HG02870 (cell line): ENCODE data around the gene LCNL1.

Experiments
- ATAC-seq: cut with Tn5 transposase; IDR thresholded peaks from one replicate; pipeline ENCODE4 v1.9.1; 2021; ENCODE audit warnings: mild to moderate bottlenecking, moderate library complexity; ENCODE audit not compliant: unreplicated experiment

Gene LCNL1

GRCh38 chr9:137008312-137008711 is 25.5 kb downstream of the LCNL1 start:
- ATAC-seq = no peak

DNA sequence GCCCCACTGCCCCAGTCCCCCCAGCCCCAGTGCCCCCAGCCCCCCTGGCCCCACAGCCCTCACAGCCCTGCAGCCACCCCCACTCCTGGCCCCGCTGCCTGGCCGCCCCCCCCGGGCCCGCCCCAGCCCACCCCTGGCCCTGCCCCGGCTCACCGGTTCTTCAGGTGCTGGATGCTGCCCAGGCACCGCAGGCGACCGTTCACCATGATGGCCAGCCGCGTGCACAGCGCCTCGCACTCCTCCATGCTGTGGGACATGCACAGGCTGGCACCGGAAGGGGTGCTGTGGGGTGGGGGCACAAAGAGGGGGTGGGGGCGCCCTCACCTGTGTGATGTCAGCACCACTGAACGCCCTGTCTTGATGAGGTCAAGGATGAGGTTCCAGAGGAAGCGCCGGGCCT is 26.4 kb downstream of the LCNL1 start:
- no peak for ATAC-seq

- no peak for ATAC-seq
Observed at GRCh38 chr9:137009938-137010732, 27.3 kb downstream of the LCNL1 start.

GRCh38 chr9:137011156-137011555 is 28.4 kb downstream of the LCNL1 start:
- ATAC-seq = no peak

- ATAC-seq = no peak
Observed at GRCh38 chr9:137011907-137012675, 29.3 kb downstream of the LCNL1 start.

DNA sequence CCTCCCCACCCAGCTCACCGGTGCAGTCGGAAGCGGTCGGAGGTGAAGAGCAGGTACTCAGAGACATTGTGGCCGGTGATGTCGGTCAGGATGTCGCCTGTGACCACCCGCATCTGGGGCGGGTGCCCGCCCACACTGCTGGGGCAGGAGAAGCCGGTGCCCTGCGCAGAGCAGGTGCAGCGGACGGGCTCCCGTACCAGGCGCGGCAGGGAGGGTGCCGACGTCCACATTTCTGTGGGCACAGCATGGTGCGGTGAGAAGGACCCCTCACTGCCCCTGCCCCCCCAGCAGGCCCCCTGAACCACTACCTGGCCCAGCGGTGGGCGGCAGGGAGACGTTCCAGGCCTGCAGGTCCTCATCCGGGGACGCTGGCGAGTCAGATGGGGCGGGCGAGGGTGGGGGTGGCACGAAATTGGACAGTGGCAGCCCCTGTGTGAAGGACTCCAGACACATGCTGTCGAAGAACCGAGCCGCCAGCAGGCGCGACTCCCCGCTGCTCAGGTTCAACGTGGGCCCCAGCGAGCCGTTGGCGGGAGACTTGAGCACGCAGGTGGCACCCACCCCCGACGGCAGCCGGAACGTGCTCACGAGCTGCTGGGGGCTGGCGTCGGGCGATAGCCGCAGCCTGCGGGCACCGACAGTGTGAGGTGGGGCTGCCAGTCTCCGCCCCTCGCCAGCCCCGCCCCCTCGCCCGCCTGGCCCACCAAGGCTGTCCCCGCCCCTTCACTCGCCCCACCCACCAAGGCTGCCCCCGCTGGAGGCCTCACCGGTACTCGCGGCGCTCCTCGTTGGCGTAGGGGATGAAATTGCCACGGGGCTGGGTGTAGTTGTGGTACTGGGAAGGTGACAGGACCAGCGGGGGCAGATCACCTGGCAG is 30.1 kb downstream of the LCNL1 start:
- no peak for ATAC-seq

- no peak for ATAC-seq
Observed at GRCh38 chr9:137013571-137013940, 30.8 kb downstream of the LCNL1 start.

DNA sequence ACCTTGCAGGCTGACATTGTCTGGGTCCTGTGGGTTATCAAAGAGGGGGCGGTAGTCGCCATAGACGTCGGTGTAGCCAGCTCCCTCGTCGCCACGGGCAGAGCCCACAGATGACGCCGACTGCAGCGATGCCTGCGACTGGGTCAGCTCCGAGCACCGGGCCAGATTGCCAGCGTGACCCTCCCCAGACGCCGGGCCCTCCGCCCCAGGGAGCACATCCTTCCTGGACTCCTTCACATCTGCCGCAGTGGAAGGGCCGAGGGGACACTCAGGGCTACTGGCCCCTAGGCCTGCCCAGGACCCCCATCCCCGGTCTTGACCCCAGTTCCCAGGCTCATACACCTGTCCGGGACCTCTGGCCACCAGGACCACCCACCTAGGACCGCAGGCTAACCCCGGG is 31.4 kb downstream of the LCNL1 start:
- no peak for ATAC-seq

- ATAC-seq = no peak
Observed at GRCh38 chr9:137014776-137015539, 32.2 kb downstream of the LCNL1 start.

DNA sequence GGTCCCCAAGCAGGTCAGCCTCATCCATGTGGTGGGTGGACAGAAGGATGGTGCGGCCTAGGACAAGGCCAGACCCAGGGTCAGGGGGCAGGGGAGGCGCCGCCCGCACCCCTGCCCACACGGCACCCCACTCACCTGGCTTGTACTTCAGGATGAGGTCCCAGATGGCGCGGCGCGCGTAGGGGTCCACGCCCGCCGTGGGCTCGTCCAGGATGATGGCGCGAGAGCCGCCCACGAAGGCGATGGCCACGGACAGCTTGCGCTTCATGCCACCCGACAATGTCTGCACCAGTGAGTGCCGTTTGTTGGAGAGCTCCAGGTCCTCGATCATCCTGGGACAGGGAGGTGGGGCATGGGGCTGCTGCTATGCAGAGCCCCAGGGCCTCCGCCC is 32.7 kb downstream of the LCNL1 start:
- ATAC-seq = no peak

DNA sequence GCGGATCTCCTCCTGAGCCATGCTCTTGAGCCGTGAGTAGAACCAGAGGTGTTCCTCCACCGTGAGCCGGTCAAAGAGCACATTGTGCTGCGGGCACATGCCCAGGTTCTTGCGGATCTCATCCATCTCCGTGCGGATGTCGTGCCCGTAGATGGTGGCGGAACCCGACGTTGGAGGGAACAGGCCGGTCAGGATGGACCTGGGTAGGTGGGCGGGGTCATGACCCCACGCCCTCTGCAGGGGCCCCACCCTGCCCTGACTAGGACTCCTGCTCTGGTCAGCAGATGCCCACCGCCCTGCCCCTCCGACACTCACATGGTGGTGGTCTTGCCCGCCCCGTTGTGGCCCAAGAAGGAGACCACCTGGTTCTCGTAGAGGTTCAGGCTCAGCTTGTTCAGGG is 33.2 kb downstream of the LCNL1 start:
- ATAC-seq = no peak

- no peak for ATAC-seq
Observed at GRCh38 chr9:137016436-137016835, 33.6 kb downstream of the LCNL1 start.

GRCh38 chr9:137017071-137017470 is 34.3 kb downstream of the LCNL1 start:
- ATAC-seq = no peak

DNA sequence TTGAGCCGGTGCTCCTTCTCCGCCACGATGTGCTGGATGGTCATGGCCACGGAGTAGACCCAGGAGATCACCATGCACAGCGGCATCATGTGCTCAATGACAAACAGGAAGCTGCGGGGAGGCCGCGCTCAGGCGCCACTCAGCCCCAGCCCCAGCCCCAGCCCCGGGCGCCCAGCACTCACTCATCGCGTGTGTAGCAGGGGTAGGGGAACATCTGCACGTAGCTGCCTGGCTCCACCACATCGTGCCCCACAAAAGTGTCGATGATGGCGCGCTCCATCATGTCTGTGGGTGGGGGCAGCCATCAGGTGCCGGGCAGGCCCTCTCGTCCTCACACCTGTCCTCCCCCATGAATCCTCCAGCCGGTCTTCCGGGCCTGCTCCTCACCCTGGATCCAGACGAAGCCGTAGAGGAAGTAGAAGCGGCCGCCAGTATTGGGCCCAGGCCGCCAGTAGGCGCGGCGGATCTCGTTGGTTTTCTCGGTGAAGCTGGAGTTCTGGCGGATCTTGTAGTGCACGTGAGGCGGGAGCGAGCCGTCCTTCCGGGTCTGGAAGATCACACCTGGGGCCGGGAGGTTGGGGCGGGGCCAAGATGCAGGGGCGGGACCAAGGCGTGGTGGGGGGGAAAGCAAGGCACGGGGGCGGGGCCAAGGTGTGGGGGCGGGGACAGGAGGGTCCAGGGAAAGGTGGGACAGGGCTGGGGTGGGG is 35.2 kb downstream of the LCNL1 start:
- no peak for ATAC-seq

DNA sequence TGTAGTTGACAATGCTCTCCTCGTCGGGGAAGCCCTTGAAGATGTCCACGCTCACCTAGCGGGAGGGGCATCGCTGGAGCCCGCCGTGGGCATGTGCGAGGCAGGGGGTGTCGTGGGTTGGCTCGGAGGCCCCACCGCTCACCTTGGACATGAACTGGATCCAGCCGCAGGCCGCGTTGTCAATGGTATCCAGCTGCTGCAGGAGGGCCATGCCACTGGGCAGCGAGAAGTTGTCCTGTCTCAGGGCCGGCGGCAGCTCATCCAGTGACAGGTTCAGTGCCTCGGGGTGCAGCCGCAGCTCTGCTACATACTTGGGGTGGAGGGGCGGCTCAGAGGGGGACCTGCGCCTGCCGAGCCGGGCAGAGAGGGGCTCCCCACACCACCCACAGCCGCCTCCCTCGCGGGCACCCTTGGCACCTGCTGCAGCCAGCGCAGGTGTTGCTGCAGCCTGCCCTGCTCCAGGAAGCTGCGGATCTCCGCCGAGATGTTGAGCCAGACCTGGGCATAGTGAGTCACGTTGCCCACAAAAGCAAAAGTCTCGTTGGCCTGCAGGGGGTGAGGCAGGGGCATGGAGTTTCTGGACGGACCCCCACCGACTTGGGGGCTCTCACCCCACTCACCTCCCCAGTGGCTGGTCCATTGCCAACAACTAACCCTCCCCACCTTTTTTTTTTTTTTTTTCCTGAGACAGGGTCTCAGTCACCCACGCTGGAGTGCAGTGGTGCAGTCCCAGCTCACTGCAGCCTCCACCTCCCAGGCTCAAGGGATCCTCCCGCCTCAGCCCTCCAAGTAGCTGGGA is 36.2 kb downstream of the LCNL1 start:
- no peak for ATAC-seq

GRCh38 chr9:137019891-137020683 is 37.3 kb downstream of the LCNL1 start:
- ATAC-seq = no peak

DNA sequence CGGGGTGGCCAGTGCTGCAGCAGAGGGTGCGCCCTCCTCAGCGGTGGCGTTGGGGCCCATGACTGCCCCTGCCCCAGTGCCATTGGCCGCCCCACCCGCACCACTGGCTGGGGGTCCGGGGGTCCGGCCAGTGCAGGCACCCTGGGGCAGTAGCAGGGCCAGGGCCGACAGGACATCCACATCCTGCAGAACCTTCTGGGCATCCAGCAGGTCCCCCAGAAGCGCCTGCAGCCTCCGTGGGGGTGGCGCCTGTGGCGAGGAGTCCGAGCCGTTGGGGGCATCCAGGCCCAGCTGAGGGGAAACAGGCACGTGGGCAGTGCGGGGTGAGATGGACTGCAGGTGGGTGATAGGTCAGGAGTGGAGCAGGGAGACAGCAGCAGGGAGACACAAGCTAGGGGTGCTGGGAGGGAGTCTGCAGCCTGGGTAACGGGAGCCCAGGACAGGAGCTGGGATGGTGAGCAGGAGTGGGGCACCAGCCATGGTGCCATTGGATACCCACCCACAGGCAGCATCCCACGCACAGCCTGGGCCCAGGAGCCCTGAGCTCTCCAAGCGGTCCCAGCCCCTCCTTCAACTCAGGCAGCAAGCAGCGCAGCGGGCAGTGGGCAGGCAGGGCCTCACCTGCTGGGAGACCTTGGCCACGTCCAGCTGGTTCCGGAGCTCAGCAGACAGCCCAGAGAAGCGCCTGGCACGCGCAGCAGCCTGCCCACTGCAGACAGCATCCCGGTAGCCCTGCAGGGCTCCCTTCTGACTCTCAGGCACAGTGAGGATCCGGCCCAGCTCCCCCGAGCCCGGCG is 38.2 kb downstream of the LCNL1 start:
- no peak for ATAC-seq

GRCh38 chr9:137021568-137021978 is 38.8 kb downstream of the LCNL1 start:
- no peak for ATAC-seq
